Choroid plexus epithelial cell (primary cell): Measurements from ENCODE around the gene KIT.

ENCODE experiments used
- DNase-seq: peaks from one replicate; pipeline ENCODE4 v3.0.0-alpha.2; 2010; ENCODE audit warnings: low read depth
- H3K4me3 ChIP-seq: 2 replicates; pipeline ENCODE4 v1.5.1; 2011; ENCODE audit warnings: low read depth, mild to moderate bottlenecking, control low read depth, low read length, moderate library complexity
- TF ChIP-seq, protein P1 (sequence below): conservative IDR thresholded peaks from 2 replicates; pipeline ENCODE4 v1.5.1; 2011; ENCODE audit warnings: low read depth, mild to moderate bottlenecking, control low read depth, inconsistent platforms, low read length, moderate library complexity

KIT gene

DNA sequence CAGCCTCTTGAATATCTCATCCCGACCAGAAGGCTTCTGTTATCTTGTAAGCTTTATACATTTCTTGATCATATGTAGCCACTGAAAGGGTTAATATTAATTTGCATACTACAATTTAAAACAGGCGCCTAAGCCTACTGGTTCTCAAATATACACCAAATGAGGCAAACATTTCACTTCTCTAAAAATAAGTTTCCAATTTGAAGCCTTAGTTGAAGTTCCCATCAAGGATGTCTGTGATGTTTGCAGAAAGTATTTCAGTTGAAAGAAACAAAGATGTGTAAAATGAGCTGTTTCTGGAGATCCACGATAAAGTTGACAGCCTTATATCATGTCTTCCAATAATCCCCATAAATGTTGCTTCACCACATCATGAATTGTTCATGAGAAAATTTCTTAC, 70.6 kb downstream of the KIT start:
- H3K4me3 ChIP-seq, result no peak overlapping the region
- TF ChIP-seq, protein P1, sequence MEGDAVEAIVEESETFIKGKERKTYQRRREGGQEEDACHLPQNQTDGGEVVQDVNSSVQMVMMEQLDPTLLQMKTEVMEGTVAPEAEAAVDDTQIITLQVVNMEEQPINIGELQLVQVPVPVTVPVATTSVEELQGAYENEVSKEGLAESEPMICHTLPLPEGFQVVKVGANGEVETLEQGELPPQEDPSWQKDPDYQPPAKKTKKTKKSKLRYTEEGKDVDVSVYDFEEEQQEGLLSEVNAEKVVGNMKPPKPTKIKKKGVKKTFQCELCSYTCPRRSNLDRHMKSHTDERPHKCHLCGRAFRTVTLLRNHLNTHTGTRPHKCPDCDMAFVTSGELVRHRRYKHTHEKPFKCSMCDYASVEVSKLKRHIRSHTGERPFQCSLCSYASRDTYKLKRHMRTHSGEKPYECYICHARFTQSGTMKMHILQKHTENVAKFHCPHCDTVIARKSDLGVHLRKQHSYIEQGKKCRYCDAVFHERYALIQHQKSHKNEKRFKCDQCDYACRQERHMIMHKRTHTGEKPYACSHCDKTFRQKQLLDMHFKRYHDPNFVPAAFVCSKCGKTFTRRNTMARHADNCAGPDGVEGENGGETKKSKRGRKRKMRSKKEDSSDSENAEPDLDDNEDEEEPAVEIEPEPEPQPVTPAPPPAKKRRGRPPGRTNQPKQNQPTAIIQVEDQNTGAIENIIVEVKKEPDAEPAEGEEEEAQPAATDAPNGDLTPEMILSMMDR, result no peak
- no peak for DNase-seq

DNA sequence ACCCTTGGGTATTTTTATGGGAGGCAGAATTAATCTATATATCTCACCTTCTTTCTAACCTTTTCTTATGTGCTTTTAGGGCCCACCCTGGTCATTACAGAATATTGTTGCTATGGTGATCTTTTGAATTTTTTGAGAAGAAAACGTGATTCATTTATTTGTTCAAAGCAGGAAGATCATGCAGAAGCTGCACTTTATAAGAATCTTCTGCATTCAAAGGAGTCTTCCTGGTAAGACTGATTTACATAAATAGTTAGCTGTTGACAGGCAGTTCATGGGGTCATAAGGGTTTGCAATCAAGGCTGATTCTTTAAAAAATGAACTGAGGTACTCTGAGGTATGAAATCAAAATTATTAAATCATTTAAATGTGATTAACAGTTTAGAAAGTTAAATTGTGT, 71.5 kb downstream of the KIT start:
- TF ChIP-seq, protein P1, result no peak
- no peak overlapping the region for H3K4me3 ChIP-seq
- DNase-seq, result no peak

DNA sequence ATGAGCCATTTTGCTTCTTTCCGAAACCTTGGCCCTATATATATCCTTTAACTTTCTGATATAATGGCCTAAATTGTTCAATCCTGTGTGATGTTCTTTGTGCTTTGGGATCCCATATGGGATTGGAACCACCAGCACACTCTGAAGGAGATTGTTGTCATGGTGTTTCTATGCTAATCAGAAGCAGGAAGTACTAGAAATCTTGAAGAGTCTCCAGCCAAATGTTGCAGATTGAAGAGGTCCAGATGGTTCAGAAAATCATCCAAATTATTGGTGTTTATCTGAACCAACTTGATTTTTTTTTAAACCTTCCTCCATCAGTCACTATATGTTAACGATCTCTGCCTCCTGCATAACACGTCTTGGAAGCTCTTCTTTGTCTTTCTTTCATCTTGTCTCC, 72.8 kb downstream of the KIT start:
- TF ChIP-seq, protein P1, result no peak
- DNase-seq, result no peak
- H3K4me3 ChIP-seq, result no peak overlapping the region

DNA sequence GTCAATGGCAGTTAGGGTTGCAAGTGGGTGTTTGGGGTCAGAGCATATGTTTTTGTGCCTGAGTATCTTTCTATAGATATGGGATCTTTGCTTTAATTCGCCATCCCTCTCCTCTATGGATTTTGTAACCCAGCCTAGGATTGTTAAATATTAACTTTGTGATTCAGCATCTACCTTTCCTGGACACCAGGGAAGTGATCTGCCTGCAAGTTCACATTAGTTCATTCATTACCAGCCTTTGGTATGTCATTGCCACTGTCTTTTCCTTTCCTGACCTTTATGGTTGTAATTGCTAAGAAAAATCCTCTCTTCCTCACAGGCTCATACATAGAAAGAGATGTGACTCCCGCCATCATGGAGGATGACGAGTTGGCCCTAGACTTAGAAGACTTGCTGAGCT, 73.8 kb downstream of the KIT start:
- H3K4me3 ChIP-seq, result no peak overlapping the region
- TF ChIP-seq, protein P1, result no peak
- no peak for DNase-seq

DNA sequence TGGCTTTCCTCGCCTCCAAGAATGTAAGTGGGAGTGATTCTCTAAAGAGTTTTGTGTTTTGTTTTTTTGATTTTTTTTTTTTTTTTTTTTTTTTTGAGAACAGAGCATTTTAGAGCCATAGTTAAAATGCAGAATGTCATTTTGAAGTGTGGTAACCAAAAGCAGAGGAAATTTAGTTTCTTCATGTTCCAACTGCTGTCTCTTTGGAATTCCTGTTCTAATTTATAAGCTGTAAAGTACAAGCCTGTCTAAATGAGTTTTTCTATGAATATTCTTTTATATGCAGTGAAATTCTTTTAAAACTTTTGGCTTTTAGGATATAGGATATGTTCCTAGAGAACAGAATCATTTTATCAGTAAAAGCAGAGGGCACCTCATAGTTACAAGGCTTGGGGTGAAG, 74.2 kb downstream of the KIT start:
- H3K4me3 ChIP-seq, result no peak overlapping the region
- DNase-seq, result no peak
- TF ChIP-seq, protein P1, result no peak

DNA sequence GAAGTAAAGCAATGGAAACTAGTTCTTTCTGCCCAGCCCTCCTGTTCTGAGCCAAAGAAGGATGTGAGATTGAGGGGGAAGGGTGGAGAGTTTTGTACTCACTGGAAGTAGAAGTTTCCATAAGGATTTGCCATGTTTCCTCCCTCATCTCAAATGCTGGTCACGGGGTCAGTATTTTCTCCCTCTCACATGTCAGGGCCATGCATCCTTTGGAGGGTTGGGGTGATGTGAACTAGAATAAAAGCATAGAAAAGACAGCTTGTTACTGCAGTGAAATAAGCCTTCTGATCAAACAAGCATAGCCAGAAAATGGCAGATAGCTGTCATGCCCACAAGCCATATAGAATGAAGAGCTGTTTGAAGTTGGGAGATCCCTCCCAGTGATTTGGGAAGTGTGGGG, 79.7 kb downstream of the KIT start:
- no peak overlapping the region for H3K4me3 ChIP-seq
- TF ChIP-seq, protein P1, result no peak
- no peak for DNase-seq

DNA sequence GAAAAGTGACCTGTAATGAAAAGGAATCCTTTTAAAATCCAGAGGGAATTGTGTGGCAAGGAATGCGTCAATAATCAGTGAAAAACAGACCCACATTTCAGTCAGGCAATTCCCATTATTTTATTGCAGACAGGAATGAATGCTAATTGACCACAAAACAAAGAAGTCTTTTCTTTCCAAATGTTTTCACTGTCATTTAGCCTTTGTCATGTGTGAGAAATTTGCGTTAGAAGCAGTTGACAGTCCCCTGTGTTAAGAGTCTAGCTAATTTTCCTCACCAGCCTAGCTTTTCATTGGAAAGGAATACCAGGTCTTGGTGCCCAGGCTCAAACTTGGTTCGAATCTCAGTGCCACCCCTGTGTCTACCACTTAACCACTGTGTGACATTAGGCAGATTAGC, 83.4 kb downstream of the KIT start:
- TF ChIP-seq, protein P1, result no peak
- H3K4me3 ChIP-seq, result no peak overlapping the region
- no peak for DNase-seq
